ENCODE data around the gene CDR2.
"Not testable (repeated sequence)": the region's sequence is repeated elsewhere in the genome, so short reads cannot be mapped to it uniquely, and the experiment has no call there.

CDR2 gene

DNA sequence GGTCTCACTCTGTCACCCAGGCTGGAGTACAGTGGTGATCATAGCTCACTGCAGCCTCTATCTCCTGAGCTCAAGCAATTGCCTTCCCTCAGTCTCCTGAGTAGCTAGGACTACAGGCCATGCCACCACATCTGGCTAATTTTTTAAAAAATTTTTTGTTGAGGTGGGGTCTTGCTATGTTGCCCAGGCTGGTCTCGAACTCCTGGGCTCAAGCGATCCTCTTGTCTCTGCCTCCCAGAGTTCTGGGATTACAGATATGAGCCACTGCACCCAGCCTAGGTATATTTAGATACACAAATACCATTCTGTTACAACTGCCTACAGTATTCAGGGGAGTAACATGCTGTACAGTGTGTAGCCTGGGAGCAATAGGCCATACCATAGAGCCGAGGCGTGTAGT lies 62.9 kb downstream of the CDR2 start:
- no peak for DNase-seq (ENCODE audit: low read depth in 2 of 2, low spot score in 1 of 2)

DNA sequence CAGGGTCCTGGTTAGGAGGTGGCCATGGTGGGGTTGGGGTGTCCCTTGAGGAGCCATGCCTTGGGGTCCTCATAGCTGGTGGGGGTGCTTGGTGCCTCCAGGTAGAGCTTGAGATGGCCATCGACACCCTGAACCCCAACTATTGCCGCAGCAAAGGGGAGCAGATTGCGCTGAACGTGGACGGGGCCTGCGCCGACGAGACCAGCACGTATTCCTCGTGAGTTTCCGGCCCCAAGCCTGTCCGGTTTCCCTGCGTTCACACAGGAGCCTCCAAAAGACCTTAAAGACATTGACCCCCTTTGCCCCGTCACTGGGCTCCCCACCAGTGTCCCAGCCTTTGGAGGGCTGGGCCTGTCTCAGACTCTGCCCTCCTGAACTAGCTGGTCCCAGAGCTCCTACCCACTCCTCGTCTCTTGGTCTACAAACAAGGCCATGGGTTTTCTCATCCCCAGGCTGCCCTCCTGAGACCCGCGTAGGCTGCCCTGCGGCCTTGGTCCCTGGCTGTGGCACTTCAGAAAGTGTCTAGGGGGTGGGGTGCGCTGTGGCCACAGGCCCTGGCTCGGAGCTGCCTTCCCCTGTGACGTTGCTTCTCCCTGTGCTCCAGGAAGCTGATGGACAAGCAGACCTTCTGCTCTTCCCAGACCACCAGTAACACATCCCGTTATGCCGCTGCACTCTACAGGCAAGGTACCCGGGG lies 65.4 kb downstream of the CDR2 start:
- DNase-seq (ENCODE audit: low read depth in 2 of 2, low spot score in 1 of 2): no peak

DNA sequence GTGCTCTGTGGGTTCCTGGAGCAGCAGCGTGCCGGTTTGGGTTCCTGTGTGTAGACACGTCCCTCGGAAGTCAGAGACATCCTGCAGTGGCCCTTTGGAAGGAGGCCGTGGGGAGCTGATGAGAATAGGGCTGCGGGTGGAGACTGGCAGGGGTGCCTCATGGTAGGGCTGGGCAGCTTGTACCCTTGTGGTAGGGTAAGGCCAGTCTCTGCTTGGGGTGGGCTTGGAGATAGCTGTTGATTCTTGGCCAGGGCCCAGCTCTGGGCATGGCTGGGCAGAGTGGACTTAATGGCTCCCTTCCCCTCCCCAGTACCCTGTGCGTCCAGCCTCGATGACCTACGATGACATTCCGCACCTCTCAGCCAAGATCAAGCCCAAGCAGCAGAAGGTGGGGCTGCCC lies 66.6 kb downstream of the CDR2 start:
- no peak for DNase-seq (ENCODE audit: low read depth in 2 of 2, low spot score in 1 of 2)

DNA sequence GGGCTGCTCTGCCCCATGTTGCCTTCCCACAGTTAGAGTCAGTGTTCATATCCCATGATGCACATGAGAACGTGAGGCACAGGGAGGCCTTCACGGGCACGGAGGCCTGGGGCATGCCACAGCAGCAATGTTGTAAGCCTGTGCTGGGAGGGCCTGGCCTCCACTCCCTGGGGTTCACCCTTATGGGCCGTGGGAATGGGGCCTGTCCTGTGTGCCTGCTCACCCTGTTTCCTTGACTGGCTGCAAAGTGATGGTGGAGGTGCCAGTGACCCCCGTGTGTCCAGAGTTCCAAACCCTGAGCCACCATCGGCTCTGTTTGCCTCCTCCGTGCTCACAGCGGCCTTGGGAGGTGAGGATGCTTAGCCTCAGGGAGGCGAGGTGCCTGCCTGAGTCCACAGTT lies 67.6 kb downstream of the CDR2 start:
- no peak for DNase-seq (ENCODE audit: low read depth in 2 of 2, low spot score in 1 of 2)

DNA sequence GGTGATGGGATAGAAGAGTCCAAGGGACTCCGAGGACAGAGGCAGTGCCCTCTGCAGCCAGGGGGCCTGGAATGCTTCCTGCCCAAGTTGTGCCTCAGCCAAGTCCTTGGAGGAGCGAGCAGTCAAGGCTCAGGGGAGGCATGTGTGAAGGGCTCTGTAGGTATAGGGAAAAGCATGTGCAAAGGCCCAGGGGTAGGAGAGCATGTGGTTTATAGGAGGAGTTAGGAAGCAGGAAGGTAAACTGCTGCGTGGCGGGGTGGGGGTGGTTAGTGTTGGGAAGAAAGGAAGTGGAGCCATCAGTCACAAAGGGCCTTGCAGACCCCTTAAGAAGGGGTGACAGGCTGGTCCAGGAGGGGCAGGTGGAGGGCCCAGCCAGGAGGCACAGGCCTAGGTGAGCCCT lies 70.0 kb downstream of the CDR2 start:
- no peak for DNase-seq (ENCODE audit: low read depth in 2 of 2, low spot score in 1 of 2)

DNA sequence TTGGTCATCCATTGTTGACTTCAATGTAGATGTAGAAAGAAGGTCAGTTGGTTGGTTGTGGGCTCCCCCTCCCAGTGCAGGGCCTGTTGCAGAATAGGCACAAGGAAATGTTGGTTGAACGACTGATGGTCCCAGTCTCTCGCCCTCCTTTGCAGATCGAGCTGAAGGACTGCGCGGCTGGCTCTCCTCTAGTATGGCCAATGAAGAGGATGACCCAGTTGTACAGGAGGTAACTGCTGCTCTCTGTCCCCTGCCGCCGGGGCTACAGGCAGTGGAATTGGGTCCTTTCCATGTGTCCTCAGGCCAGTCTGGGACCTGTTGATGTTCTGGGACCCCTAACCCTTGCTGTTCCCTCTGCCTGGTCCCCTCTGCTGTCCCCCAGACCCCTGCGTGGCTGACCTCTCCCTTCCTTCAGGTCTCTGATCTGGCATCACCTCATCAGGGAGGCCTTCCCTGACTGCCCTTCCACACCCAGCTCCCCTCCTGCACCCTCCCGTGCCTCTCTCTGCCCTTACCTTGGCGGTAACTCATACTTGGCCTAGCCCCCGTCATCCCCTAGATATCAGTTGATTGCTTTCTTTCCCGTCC lies 71.5 kb downstream of the CDR2 start:
- DNase-seq (ENCODE audit: low read depth in 2 of 2, low spot score in 1 of 2): no peak

DNA sequence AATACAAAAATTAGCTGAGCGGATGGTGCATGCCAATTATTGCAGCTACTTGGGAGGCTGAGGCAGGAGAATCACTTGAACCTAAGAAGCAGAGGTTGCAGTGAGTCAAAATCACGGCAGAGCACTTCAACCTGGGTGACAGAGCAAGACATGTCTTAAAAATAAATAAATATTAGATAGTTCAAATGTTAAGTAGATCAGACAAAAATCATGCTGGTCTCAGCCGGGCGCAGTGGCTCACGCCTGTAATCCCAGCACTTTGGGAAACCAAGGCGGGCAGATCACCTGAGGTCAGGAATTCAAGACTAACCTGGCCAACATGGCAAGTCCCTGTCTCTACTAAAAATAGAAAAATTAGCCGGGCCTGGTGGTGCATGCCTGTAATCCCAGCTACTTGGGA lies 73.0 kb downstream of the CDR2 start:
- DNase-seq (ENCODE audit: low read depth in 2 of 2, low spot score in 1 of 2): not testable (repeated sequence)

DNA sequence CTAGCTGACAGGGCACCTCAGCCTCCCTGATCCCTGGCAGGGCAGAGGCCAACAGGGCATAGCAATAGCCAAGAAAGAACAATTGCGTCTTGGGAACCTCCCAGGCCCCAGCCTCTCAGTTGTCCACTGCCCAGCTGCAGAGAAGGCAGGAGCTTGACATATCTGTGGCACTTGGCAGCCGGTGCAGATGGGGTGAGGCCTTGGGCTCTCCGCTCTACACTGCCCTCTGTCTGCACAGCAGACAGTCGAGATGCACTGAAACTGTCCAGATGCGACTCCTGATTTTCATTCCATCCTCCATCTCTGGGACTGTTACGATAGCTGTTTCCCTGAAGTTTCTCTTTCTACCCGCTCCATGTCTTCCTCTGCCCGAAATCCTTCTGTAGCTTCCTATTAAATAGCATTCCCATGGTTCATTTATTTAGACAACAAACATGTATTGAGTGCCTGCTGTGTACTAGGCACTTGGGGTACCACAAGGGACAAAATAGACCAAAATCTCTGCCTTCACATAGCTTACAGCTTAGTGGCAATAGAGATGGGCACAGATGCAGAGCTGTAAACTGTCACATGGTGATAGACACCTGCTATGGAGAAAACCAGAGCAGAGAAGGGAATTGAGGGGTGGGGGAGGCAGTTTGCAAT lies 73.9 kb downstream of the CDR2 start:
- no peak for DNase-seq (ENCODE audit: low read depth in 2 of 2, low spot score in 1 of 2)

DNA sequence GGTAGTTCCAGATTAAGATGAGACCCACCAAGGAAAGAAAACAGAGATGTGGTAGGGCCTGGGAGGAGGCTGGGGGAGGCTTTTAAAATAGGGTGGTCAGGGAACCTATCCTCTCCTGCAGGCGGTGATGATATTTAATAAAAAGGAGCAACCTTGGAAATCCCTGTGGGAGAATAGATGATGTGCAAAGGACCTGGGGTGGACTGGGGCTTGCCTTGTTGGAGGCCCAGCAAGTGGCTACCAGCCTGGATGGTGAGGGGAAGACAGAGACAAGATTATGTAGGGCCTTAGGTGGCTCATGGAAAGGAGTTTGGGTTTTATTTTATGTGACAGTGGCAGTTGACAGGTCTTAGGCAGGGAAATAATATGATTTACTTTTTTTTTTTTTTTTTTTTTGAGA lies 75.4 kb downstream of the CDR2 start:
- no peak for DNase-seq (ENCODE audit: low read depth in 2 of 2, low spot score in 1 of 2)

DNA sequence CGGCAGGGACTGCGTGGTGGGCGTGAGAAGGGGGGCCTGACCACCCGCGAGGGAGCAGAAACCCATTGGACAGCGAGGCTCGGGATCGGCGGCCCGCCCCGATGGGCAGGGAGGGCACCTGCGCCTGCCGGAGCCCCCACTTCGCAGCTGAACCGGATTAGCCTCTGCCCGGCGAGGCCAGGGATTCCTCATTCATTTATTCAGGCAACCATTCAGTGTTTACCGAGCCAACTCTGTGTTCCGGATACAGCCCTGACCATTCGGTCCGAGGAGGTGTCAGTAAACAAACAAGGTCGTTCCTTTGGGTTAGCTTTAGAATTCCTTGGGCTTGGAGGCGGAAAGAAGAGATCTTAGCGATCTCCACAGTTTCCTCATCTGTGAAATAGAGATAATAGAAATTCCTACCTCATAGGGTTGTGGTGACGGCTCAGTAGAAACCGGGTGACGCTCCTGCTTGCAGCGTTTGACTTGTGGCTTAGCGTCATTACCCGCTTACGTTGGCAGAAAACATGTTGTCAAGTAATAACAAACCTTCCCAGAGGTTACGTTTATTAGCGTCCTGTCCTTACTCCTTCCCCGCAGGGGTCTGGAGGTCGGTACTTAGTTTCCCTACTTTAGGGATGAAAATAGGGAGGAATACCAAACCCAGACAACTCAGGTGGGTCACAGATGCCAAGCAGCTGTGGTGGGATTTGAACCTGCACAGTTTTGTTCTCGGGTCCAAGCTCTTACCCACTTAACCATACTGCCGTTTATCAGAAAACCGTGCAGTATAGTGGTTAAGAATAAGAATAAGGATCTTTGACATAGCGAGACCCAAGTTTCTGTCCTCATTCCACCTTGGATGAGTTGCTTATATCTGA lies 76.3 kb downstream of the CDR2 start:
- peak; percentile 36 to 41 for DNase-seq (ENCODE audit: low read depth in 2 of 2, low spot score in 1 of 2)

DNA sequence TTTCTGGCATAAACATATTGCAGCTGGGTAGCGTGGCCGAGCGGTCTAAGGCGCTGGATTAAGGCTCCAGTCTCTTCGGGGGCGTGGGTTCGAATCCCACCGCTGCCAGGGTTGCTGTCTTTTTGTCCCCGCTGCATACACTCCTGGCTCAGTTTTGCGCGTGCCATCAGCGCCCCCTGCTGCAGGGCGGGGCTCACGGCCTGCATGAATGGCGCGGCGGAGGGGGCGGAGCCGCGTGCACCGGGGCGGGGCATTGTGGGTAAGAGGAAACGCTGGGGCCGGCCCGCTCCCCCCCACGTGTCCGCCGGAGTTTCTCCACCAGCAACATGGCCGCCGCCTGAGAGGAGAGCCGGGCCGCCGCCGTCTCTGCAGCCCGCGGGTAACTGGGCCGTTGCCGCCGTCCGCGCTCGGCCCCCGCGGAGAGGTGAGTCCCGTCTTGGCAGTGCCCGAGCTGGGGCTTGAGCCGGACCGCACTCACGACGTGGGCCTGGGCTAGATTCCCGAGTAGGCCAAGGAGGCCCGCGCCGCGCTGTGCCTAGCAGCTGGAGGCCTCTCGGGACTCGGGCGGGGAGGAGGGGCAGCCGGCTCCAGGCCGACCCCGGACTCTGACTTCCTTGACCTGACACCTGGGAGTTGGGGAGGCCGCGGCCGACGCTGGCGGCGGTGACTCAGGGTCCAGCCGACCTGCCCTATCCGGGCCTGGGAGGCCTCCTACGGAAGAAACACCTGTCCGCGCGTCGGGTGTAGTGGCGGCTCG lies 77.1 kb downstream of the CDR2 start, which contains the start of gene POLR3E:
Gene POLR3E, plus strand, starts transcription at position 296 of the 757 bp plus-strand sequence. CDS start 5,560 bp downstream, outside the sequence.
- DNase-seq (ENCODE audit: low read depth in 2 of 2, low spot score in 1 of 2): peak; percentile 99 to 100

DNA sequence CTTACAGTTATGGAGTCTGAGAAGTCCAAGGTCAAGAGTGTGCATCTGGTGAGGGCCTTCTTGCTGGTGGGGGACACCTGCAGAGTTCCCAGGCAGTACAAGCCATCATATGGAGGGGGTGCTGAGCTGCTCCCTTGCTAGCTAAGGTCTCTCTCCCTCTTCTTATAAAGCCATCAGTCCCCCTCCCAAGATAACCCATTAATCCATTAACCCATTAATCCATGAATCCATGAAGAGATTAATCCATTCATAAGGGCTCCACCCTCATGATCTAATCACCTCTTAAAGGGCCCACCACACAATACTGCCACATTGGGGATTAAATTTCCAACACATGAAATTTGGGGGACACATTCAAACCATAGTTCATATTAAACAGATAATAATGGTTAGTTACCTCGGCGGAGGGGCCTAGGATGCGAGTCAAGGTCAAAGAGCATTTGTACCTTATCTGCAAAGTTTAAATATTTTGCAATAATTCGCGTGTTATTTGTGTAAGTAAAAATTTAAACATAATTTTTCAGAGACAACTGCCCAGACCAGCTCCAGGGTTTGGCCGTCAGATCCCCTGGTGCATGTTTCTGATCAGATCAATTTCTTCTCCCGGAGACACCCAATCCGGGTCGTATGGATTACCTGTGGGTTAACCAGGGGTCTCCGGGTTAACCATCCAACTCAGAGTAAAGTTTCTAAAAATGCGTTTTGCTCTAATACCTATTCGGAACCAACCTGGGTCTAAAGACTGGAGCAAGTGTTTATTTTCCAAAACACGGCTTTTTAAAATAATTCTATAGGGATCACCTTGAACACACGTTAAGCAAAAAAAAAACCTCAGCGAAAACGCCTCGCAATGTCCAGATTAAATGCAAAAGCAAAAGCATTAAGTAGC lies 78.0 kb downstream of the CDR2 start:
- no peak for DNase-seq (ENCODE audit: low read depth in 2 of 2, low spot score in 1 of 2)
